HG03439 (cell line): Measurements from ENCODE around the gene AGAP1.

Experiments
- ATAC-seq: cut with Tn5 transposase; IDR thresholded peaks from one replicate; pipeline ENCODE4 v1.9.1; 2021; ENCODE audit warnings: mild to moderate bottlenecking, moderate library complexity; ENCODE audit not compliant: unreplicated experiment

AGAP1 gene

DNA sequence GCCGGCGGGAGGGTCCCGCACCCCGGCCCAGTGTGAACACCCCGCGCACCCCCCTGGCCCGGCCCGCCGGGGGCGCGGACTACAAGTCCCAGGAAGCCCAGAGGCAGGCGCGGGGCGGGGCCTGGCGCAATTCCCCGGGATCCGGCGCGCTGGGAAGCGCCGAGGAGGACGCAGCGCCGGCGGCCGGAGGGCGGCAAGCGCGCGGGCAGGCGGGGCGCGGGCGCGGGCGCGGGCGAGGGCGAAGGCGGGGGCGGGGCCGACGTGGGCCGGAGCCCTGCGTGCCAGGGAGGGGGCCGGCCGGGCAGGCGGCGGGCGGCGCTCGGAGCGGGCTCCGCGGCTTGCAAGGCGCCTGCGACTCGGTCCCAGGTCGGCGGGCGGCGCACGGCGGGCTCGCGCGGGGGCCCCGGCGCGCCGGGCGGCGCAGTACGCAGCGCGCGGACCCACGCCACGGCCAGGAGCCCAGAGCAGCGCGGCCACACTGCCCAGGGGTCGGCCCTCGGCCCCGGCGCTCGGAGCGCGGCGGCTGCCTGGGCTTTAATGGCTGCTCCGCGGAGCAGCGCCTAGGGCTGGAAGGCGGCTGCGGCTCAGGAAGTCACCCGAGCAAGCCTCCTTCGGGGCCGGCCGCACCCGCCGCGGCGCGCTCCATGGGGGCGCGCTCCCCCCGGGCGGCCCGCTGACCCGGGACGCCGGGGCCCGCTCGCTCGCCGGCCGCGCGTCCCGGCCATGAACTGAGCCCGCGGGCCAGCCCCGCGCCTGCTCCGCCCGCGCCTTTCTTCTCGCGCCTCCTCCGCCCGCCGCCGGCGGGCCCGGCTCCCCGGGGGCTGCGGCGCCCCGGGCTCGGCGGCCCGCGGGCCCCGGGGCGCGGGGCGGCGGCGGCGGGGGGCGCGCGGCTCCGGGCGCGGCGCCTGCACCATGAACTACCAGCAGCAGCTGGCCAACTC, at the start of gene AGAP1:
Gene AGAP1 (plus strand): TSS at position 269 of the 941 bp plus-strand sequence.
- ATAC-seq: no peak

DNA sequence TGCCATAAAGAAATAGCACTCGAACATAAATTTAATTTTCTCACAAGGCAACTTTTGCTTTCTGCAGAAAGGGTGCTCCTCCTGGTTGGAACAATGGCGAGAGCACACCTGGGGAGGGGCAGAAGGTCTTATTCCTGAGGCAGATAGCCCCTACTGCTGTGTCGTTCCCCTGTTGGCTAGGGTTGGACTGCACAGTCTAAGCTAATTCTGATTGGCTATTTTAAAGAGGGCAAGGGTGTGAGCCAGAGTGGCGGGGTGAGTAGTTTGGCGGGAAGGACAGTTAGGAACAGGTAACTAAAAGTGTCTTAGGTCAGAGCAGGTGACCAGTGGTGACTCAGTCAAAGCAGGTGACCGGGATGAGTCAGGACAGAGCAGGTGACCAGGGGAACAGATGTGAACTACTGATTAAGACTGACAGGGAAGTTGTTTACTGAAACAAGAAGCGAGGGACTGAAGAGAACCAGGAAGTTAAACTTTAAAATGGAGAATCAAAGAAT, 49.7 kb upstream of the AGAP1 start:
- no peak for ATAC-seq

DNA sequence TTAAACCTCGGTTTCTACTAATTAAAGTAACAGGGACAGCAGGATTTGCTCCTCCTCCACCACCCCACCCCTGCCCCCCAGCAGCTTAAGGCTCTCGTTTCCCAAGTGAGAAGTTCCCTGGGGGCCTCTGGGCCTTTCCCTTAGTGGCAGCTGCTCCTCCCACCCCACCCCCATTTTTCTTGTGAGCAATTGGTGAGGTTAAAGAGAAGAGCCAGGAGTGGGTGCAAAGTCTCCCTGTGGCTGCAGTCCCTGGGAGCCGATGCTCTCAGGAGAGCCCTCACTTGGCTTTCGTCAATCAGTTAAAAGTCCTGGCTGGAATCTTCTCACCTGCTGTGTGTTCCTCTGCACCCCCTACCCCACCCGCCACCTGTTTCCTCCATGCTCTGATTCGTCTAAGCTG, 48.7 kb upstream of the AGAP1 start:
- no peak for ATAC-seq

DNA sequence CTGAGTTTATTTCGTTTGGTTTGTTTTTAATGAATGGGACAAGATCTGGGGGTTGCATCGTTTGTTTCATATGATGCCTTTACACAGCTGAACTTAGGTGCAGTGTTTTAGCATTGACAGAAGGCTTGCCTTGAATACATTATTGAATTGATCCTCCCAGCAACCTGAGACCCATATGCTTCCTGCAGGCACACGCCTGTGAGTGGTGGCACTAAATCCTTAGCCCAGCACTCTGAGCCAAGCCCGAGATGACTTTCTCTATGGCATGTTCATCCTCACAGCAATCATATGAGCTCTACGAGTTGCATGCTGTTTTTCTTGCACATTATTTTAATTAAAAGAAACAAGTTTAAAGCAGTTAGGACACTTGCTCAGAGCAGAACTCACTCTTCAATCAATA, 47.8 kb upstream of the AGAP1 start:
- ATAC-seq: no peak

DNA sequence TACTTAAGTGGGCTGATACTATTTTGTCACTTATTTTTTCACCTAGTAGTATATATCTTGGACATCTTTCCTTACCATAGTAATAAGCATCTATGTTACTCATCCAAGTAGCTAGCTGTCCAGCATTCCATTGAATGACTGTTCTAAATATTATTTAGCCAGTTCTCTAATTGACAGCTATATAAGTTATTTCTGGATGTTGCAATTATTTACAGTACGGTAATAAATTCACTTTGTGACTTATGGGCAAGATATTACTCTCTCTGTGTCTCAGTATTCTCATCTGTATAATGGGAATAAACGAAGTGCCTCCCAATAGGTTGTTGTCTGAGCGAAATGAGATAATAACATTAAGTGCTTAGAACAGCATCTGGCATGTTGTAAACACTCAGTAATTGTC, 46.6 kb upstream of the AGAP1 start:
- ATAC-seq: no peak

DNA sequence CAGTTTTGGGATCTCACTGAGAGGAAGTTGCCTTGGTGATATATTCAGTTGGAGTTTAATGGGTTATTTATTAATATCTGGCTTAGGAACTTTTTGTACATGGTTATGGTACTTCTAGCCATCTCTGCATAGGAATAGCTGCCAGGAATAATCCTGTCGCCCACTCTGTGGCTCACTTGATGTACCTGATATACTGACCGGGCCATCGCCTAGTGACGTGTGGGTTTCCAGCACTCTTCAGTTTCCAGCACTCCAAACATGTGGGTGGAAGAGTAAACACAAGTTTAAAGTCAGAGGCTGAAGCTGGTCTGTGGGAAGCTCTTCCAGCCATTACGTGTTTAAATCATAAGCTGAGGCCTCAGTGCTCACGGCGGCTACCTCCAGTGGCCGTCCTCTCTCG, 44.3 kb upstream of the AGAP1 start:
- no peak for ATAC-seq

DNA sequence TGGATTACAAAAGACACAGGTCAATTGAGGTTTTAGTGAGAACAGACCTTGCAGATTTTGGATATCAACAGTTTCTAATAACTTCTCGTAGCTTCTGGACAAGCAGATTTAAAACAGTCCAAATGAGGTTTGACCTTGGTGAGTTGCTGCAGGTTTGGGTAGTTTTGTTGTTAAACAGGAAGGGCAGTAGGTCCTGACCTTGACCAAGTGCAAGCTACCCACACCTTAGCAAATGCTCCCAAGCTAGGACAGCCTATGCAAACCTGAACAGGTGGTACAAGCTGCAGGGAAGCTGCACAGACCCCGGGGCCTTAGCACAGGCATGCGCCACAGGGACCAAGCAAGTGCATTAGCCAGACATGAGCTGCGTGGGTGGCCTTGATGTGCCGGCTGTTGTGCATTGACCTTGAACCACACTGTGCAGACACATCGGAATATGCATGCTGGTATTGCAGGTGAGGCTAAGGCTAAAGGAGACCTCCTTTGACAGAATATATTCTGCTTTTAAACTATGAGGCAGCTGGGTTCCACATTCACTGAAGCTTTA, 40.2 kb upstream of the AGAP1 start:
- no peak for ATAC-seq

DNA sequence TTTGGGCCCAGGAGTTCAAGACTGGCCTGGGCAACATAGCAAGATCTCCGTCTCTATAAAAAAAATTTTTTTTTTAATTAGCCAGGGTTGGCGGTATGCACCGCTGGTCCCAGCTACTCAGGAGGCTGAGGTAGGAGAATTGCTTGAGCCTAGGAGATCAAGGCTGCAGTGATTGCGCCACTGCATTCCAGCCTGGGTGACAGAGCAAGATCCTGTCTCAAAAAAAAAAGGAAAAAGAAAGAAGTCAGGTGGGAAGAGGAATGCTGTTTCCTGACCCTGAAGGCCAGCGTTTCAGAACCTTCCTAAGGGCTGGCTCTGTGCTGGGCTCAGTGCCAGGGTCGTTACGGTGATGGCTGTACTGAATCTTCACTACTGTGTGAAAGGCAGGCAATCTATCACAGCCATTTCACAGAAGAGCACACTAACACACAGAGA, 35.0 kb upstream of the AGAP1 start:
- ATAC-seq: no peak

DNA sequence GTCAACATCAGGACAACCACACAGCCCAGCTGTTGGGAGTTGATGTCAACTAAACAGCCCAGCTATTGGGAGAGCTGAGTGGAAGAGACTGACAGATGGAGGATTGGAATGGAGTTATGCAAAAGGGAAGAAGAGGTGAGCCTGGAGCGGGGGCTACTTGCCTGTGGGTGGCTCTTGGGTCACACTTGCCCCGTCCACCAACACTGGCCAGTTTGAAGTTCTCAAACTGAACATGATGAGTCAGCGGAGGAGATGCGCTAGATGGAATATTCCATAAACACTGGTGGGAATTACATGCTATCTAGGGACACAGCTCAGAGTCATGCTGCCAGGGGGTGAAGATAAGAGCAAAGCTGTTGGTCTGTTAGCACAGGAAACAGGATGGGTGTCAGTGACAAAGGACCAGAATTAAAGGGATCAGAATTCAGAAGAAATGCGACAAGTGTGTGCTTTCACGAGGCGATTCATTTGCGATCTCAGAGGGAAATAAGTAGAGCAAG, 33.2 kb upstream of the AGAP1 start:
- ATAC-seq: no peak

DNA sequence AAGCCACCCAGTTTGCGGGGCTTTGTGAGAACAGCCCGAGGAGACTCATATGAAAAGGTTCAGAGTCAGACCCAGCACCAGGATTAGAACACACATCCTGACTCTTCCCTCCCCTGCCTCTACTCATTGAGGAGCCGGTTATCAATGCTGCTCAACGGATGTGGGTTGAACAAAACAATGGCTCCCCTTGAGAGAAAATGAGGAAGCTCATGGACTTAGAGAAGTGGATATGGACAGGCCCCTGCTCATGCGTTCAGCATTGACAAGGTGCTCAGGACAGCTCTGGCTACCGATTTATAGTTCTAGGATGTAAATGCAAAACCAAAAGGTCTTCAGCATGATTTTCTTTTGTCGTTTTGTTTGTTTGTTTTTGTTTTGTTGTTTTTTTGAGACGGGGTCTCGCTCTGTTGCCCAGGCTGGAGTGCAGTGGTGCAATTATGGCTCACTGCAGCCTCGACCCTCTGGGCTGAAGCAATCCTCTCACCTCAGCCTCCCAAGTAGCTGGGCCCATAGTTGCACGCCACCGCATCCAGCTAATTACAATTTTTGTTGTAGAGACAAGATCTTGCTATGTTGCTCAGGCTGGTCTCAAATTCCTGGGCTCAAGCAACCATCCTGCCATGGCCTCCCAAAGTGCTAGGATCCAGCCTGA, 32.0 kb upstream of the AGAP1 start:
- no peak for ATAC-seq

DNA sequence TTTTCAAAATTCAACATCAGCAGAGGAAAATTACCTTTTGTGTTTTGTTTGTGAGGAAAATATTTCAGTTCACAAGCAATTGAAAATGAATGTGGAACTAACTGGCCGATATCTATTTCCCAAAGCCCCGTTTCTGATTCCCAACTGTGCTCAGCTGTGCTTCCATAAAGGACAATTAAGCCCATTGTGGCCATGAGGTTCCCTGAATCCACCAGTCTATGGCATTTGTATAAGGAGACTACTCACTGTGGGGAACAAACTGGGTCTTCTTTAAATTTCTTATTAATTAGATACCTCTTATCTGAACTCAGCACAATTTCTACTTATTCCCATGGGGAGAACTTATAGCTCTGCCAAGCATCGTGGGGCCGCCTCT, 31.4 kb upstream of the AGAP1 start:
- ATAC-seq: no peak

DNA sequence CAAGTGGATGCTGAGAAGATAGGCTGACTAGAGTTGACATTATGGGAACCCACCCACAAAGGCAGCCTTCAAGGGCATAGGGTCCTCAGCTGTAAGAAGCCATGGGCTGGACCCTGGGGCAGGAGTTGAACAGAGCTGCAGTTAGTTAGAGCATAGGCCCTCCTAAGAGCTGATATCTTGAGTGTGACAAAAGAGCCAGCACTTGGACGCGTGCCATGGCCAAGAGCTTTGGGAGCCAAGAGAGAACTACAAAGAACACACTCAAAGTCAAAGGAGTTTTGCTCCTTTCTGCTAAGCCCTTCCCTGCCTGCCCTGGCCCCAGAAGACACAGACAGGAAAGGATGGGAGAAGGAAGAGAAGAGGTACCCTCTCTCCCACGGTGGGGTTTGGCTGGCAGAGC, 29.9 kb upstream of the AGAP1 start:
- no peak for ATAC-seq

DNA sequence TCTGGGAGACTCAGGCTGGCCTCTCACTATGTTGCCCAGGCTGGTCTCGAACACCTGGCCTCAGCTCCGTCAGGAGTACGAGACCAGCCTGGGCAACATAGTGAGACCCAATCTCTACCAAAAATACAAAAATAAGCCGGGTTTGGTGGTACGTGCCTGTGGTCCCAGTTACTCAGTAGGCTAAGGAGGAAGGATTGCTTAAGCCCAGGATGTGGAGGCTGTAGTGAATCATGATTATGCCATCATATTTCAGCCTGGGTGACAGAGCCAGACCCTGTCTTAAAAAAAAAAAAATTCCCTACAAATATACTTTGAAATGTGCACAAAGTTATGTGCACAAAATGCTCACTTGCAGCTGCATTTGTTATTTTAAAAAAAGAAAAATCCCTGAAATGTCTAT, 26.3 kb upstream of the AGAP1 start:
- no peak for ATAC-seq

DNA sequence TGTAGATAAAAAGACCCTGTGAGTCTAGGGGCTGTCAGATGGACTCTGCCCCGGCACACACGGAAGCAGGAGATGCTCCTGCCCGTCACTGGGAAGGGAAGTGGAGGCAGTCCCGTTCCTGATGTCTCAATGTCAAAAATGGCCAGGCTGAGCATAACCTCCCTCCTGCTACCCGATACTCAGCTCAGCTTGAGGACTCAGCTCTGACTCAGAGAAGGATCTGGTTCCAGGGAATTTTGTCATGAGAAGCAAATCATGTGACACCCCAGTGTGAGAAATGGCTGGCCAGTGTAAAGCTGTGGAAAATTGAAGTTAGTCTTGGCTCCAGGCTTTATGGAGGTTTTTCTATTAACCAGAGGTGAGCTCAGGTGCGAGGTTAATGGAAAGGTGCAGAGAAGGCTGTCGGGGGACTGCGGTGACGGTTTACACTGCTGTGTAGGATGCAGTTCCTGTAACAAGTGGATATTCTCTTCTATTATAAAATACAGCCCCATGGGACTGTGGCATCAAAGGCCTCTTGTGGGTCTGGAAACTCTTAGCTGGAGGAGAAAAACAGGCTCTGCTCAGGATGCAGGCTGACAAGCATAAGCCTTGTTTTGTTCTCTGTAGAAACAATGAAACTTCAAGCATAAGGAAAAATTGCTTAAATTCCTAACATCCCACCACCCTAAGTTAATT, 24.7 kb upstream of the AGAP1 start:
- ATAC-seq: no peak

DNA sequence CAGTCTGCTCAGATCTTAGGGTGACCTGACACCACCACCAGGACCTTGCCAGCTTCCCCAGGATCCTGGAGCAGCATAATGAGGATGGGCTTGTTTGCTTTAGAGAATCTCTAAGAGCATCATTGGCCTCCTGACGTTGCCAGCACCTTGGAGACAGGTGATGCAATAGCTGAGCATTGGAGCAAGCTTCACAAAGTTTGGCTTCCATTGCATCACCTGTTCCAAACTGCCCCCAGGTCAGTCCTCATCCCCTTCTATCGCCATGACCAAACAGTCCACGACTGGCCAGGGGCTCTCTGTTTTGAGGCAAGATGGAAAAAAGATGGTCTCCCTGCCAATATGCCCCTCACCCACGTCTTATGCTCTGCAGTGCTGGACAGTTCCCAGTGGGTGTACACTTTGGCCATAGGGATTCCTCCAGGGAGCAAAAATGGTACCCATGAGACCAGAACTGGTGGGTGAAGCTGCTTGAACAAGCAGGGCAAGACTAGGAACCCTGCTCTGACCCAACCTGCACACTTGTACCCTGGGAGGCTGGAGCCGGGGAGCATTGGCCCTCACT, 22.6 kb upstream of the AGAP1 start:
- no peak for ATAC-seq

DNA sequence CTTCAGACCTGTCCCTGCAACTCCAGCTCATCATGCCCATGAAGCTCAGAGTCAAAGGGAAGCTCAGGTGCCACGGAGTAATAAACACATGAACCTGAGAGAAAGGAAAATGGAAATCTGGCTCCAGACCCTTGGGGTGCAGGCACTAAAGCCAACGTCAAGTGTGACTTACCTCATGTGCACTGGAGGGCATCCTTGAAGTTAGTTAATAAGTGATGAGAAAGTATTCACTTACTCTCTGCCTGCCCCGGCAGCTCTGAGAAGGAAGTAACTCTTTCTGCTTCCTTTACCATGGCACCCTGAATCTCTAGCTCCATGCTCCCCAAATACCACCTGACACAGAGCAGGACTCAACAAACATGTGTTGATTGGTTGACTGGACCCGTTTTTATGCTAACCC, 21.4 kb upstream of the AGAP1 start:
- no peak for ATAC-seq

DNA sequence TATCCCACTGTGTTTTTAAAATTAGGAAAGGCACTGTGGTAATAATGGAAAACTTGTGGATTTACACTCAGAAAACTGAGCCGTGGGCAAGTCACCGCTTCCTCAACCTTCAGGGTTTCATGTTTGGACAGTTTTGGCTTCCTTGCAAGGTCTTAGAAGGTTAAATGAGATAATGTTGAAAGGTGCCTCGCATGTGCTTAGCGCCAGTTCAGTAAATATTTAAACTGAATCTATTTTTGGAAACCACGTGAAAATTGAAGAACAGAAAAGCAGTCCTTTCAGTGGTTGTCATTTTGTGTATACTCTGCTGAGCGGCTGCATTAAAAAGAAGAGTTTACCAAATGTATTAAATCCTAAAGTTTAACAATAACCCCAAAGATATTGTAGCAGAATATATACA, 15.2 kb upstream of the AGAP1 start:
- no peak for ATAC-seq

DNA sequence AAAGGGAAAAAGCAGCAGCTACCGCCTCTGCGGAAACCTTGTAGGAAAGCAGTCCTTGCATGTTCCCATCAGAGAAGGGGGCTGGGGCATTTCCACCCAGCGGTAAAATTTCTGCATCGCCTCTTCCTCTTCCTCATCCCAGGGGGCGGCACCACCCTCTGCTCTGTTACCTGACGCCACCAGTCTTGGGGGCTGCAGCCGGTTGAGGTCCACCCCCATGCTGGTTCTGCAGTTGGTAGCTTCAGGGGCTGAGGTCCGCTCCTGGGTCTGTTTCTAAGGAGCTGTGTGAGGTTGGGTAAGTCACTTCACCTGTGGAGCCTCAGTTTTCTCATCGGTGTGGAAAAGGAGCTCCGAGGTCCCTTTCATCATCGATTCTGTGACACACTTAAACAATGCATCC, 14.2 kb upstream of the AGAP1 start:
- ATAC-seq: no peak

DNA sequence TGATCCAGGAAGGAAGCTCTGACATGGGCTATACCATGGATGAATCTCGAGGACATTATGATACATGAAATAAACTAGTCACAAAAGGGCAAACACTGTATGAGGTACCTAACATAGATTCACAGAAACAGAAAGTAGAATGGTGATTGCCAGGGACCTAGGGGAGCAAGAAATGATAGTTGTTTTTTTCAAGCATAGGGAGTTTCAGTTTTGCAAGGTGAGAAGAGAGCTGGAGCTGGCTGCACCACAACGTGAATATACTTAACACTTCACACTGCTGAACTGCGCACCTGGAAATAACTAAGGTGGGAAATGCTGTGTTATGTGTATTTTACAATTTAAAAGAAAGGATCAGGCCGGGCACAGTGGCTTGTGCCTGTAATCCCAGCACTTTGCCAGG, 13.2 kb upstream of the AGAP1 start:
- no peak for ATAC-seq

DNA sequence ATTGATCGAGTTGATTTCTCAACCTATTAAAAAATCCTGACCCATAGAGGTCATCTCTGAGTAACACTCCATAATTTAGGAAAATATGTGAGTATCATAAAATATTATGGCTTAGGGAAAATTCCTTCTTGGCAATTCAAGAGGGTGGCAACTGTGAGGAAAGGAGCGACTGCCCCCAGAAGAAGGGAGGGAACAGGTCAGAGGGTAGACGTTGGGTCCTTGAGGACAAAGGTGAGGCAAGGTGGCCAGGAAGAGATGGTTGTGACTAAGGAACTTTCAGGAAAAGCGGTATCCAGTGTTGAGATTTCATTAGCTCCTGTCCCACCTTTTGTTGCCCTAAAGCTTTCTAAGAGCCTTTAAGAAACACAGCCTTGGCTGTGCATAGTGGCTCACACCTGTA, 10.5 kb upstream of the AGAP1 start:
- ATAC-seq: no peak

DNA sequence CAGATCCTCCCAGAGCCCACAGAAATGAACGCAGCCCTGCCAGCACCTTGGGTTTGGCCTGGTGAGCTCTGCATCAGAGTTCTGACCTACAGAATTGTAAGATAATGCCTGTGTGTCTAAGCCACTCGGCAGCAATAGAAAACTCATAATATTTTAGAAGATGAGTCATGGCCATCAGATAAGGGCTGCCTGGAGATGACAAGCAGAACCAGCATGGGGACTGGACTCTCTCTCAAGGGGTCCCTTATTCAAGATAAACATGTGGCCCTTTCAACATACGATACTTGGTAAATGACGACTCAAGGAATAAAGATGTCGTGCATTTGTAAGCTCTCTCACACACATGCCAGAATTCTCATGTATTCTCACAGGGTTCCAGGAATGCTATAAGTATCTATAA, 8.5 kb upstream of the AGAP1 start:
- ATAC-seq: no peak
